H9 (cell line): ENCODE measurements around the gene HIPK1. TPM values are rescaled to one million over a fixed set of nuclear protein-coding genes. Genes with fewer than 3 reads are reported as not detected.

Experiments
- DNase-seq: peaks from one replicate; pipeline ENCODE4 v3.0.0-alpha.2; 2017
- H2AFZ ChIP-seq: one replicate; pipeline ENCODE4 v1.6.1; 2013; ENCODE audit warnings: mild to moderate bottlenecking, low read length, control low read depth, moderate library complexity
- H2AK5ac ChIP-seq: 2 replicates; pipeline ENCODE4 v1.6.1; 2013; ENCODE audit warnings: low read length, control low read depth, mixed read lengths; ENCODE audit not compliant: insufficient read length
- H2BK120ac ChIP-seq: one replicate; pipeline ENCODE4 v1.6.1; 2013; ENCODE audit warnings: low read depth, mild to moderate bottlenecking, low read length, control low read depth, inconsistent platforms; ENCODE audit not compliant: poor library complexity, severe bottlenecking
- H2BK12ac ChIP-seq: 2 replicates; pipeline ENCODE4 v1.6.1; 2013; ENCODE audit warnings: low read length, control low read depth, mixed read lengths, low read depth; ENCODE audit not compliant: insufficient read length
- H2BK15ac ChIP-seq: 2 replicates; pipeline ENCODE4 v1.6.1; 2013; ENCODE audit warnings: low read depth, low read length, control low read depth
- H2BK20ac ChIP-seq: one replicate; pipeline ENCODE4 v1.6.1; 2013; ENCODE audit warnings: low read depth, mild to moderate bottlenecking, low read length, control low read depth, inconsistent platforms; ENCODE audit not compliant: poor library complexity, severe bottlenecking
- H2BK5ac ChIP-seq: 2 replicates; pipeline ENCODE4 v1.6.1; 2013; ENCODE audit warnings: low read length, control low read depth, mixed read lengths; ENCODE audit not compliant: insufficient read length
- H3K14ac ChIP-seq: 2 replicates; pipeline ENCODE4 v1.6.1; 2013; ENCODE audit warnings: low read length, control low read depth; ENCODE audit not compliant: insufficient read depth
- H3K18ac ChIP-seq: 2 replicates; pipeline ENCODE4 v1.6.1; 2013; ENCODE audit warnings: low read depth, mild to moderate bottlenecking, mixed read lengths, low read length, control low read depth; ENCODE audit not compliant: insufficient read length
- H3K23ac ChIP-seq: 2 replicates; pipeline ENCODE4 v1.6.1; 2013; ENCODE audit warnings: low read length, control low read depth, mixed read lengths, low read depth; ENCODE audit not compliant: insufficient read length
- H3K23me2 ChIP-seq: 2 replicates; pipeline ENCODE4 v1.6.1; 2013; ENCODE audit warnings: low read depth, mild to moderate bottlenecking, mixed read lengths, low read length, control low read depth; ENCODE audit not compliant: insufficient read length, poor library complexity, severe bottlenecking
- H3K27ac ChIP-seq: 2 replicates; pipeline ENCODE4 v1.5.1; 2013; ENCODE audit warnings: low read length, control low read depth, mixed read lengths, low read depth; ENCODE audit not compliant: insufficient read length
- H3K27me3 ChIP-seq: 2 replicates; pipeline ENCODE4 v1.6.1; 2013; ENCODE audit warnings: low read length, control low read depth, inconsistent platforms; ENCODE audit not compliant: insufficient read depth
- H3K4ac ChIP-seq: 2 replicates; pipeline ENCODE4 v1.6.1; 2013; ENCODE audit warnings: low read depth, mild to moderate bottlenecking, control low read depth, inconsistent platforms, low read length, moderate library complexity
- H3K4me1 ChIP-seq: 2 replicates; pipeline ENCODE4 v1.6.1; 2013; ENCODE audit warnings: low read length, control low read depth, inconsistent platforms; ENCODE audit not compliant: insufficient read depth
- H3K4me2 ChIP-seq: 2 replicates; pipeline ENCODE4 v1.6.1; 2013; ENCODE audit warnings: low read length, control low read depth, mixed read lengths; ENCODE audit not compliant: insufficient read length, insufficient read depth
- H3K56ac ChIP-seq: 2 replicates; pipeline ENCODE4 v1.6.1; 2013; ENCODE audit warnings: low read depth, mild to moderate bottlenecking, mixed read lengths, low read length, control low read depth; ENCODE audit not compliant: insufficient read length
- H3K79me1 ChIP-seq: 2 replicates; pipeline ENCODE4 v1.6.1; 2013; ENCODE audit warnings: low read depth, mild to moderate bottlenecking, moderate library complexity, low read length, control low read depth, inconsistent platforms; ENCODE audit not compliant: insufficient read depth, poor library complexity, severe bottlenecking
- H3K79me2 ChIP-seq: 2 replicates; pipeline ENCODE4 v1.6.1; 2013; ENCODE audit warnings: low read length, control low read depth, inconsistent platforms; ENCODE audit not compliant: insufficient read depth
- H3K9ac ChIP-seq: 2 replicates; pipeline ENCODE4 v1.6.1; 2013; ENCODE audit warnings: low read length, control low read depth, mixed read lengths; ENCODE audit not compliant: insufficient read length; ENCODE audit errors: extremely low read depth
- H3K9me3 ChIP-seq: one replicate; pipeline ENCODE4 v1.6.1; 2013; ENCODE audit warnings: low read depth, low read length, inconsistent platforms; ENCODE audit not compliant: control insufficient read depth
- H3T11ph ChIP-seq: one replicate; pipeline ENCODE4 v1.6.1; 2013; ENCODE audit warnings: mild to moderate bottlenecking, low read length, control low read depth, inconsistent platforms
- H4K20me1 ChIP-seq: one replicate; pipeline ENCODE4 v1.6.1; 2013; ENCODE audit not compliant: control insufficient read depth, insufficient read length, insufficient read depth
- H4K5ac ChIP-seq: 2 replicates; pipeline ENCODE4 v1.6.1; 2013; ENCODE audit warnings: low read depth, mild to moderate bottlenecking, mixed read lengths, low read length, control low read depth; ENCODE audit not compliant: insufficient read length
- H4K8ac ChIP-seq: replicated peaks from 2 replicates; pipeline ENCODE4 v1.6.1; 2013; ENCODE audit warnings: low read length, control low read depth, mixed read lengths, low read depth; ENCODE audit not compliant: insufficient read length
- H4K91ac ChIP-seq: 2 replicates; pipeline ENCODE4 v1.6.1; 2013; ENCODE audit warnings: low read depth, mild to moderate bottlenecking, moderate library complexity, mixed read lengths, low read length, control low read depth; ENCODE audit not compliant: insufficient read length
- H3K27ac Mint-ChIP-seq, 3 experiments: 2 replicates in 2 of 3; 3 replicates in 1 of 3; pipeline ENCODE4 v1.8.0; 2020 to 2021; ENCODE audit warnings: mixed read lengths in 3 of 3, mild to moderate bottlenecking in 1 of 3, moderate library complexity in 1 of 3
- H3K27me3 Mint-ChIP-seq: 2 replicates; pipeline ENCODE4 v1.8.0; 2021; ENCODE audit warnings: low read depth, mild to moderate bottlenecking, moderate library complexity, mixed read lengths
- H3K36me3 Mint-ChIP-seq, 3 experiments: 2 replicates in 2 of 3; 3 replicates in 1 of 3; pipeline ENCODE4 v1.8.0; 2020 to 2021; ENCODE audit warnings: low read depth in 3 of 3, mixed read lengths in 3 of 3; ENCODE audit not compliant: insufficient read depth in 1 of 3
- H3K4me1 Mint-ChIP-seq, 2 experiments: 2 replicates each; pipeline ENCODE4 v1.8.0; 2020; ENCODE audit warnings: mixed read lengths in 2 of 2
- H3K4me3 Mint-ChIP-seq, 2 experiments: 2 replicates in 1 of 2; 3 replicates in 1 of 2; pipeline ENCODE4 v1.8.0; 2020 to 2021; ENCODE audit warnings: mild to moderate bottlenecking in 2 of 2, mixed read lengths in 2 of 2, moderate library complexity in 1 of 2
- H3K9me3 Mint-ChIP-seq, 2 experiments: 2 replicates in 1 of 2; 3 replicates in 1 of 2; pipeline ENCODE4 v1.8.0; 2020; ENCODE audit warnings: mild to moderate bottlenecking in 2 of 2, mixed read lengths in 2 of 2, moderate library complexity in 1 of 2
- CTCF ChIP-seq: fragments of 200-600 bp; sonication (generic); conservative IDR thresholded peaks from 3 replicates; pipeline ENCODE4 v1.8.0; 2021; ENCODE audit warnings: antibody characterized with exemption, mild to moderate bottlenecking
- WGBS: extraction: QIAGEN DNeasy Blood & Tissue Kit; methylation state at CpG from one replicate; pipeline ENCODE4 v1.1.7; 2013; ENCODE audit warnings: missing lambda C conversion rate, low lambda C conversion rate, mixed read lengths; ENCODE audit not compliant: insufficient read length; ENCODE audit errors: extremely low coverage; 5-methylcytosine and 5-hydroxymethylcytosine counted together
- total RNA-seq: library from RNA; stranded (reverse); gene quantifications from 2 replicates; pipeline ENCODE4 v1.2.1, GENCODE V29; 2021

The HIPK1 gene
- total RNA-seq, 1 experiment from 2014 or later = 65.7 TPM

DNA sequence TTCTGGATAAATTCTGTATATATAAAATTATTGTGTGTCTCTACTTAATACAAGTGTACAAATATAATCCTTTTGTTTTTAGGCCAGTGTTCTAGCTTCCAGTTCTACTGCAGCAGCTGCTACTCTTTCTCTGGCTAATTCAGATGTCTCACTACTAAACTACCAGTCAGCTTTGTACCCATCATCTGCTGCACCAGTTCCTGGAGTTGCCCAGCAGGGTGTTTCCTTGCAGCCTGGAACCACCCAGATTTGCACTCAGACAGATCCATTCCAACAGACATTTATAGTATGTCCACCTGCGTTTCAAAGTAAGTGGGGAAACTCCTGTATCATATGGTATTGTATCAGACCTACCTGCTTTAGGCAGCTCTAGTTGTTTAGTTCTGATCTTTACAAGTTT is 28.9 kb downstream of the HIPK1 start:
- no peak overlapping the region for H4K91ac ChIP-seq
- H3K4me2 ChIP-seq = no peak overlapping the region
- H3T11ph ChIP-seq = no peak overlapping the region
- H3K23ac ChIP-seq = no peak overlapping the region
- H3K9me3 Mint-ChIP-seq = no peaks in the 10 kb centered on the region
- no peak overlapping the region for H3K14ac ChIP-seq
- no peaks in the 10 kb centered on the region for H3K4me1 Mint-ChIP-seq
- no peaks in the 10 kb centered on the region for H3K27me3 Mint-ChIP-seq
- H4K8ac ChIP-seq = no peak overlapping the region
- H3K27ac ChIP-seq = no peak overlapping the region
- no peak overlapping the region for H3K18ac ChIP-seq
- no peaks in the 10 kb centered on the region for H3K9me3 ChIP-seq
- no peaks in the 10 kb centered on the region for H3K27me3 ChIP-seq
- no CpG with 5 or more reads among the region's 1 CpG for WGBS
- H3K4me1 ChIP-seq = no peaks in the 10 kb centered on the region
- H3K4ac ChIP-seq = no peak overlapping the region
- no peak overlapping the region for H2BK12ac ChIP-seq
- H3K23me2 ChIP-seq = no peaks in the 10 kb centered on the region
- H3K27ac Mint-ChIP-seq = no peak overlapping the region
- H3K79me1 ChIP-seq = no peaks in the 10 kb centered on the region
- no peak overlapping the region for H4K5ac ChIP-seq
- H2AK5ac ChIP-seq = no peak overlapping the region
- H4K20me1 ChIP-seq = no peaks in the 10 kb centered on the region
- DNase-seq = no peak
- no peaks in the 10 kb centered on the region for H3K79me2 ChIP-seq
- no peak overlapping the region for H3K4me3 Mint-ChIP-seq
- no peak overlapping the region for H3K9ac ChIP-seq
- H3K56ac ChIP-seq = no peak overlapping the region
- TF ChIP-seq CTCF = no peak
- no peak overlapping the region for H2BK120ac ChIP-seq
- H2BK5ac ChIP-seq = no peak overlapping the region
- peaks cover 7 to 53% (median 52%) of the 10 kb centered on the region in 3 experiments; a peak in 6 of 7 replicates for H3K36me3 Mint-ChIP-seq
- H2BK15ac ChIP-seq = no peak overlapping the region
- H2BK20ac ChIP-seq = no peak overlapping the region
- no peak overlapping the region for H2AFZ ChIP-seq
